Heart right ventricle (tissue), 16 donors: ENCODE results near the gene MTMR4. TPM values are rescaled to one million over a fixed set of nuclear protein-coding genes. Genes with fewer than 3 reads are reported as not detected.

Experiments
- ATAC-seq, 8 donors: fragments of 200-7000 bp; cut with Tn5 transposase; one replicate each; pipeline ENCODE4 v1.9.1; 2020; ENCODE audit warnings: mild to moderate bottlenecking in 8 of 8, moderate library complexity in 8 of 8, moderate number of reproducible peaks in 1 of 8
- DNase-seq, 2 donors: peaks; one replicate each; pipeline ENCODE4 v3.0.0-alpha.2; 2020
- H3K27ac ChIP-seq, 10 donors: fragments of 200-600 bp; sonication (generic) in 2 of 10; one replicate each; pipeline versions ENCODE4 v1.5.0 to v1.8.0; 2020 to 2022; ENCODE audit warnings: mild to moderate bottlenecking in 3 of 10
- H3K27me3 ChIP-seq, 7 donors: fragments of 200-600 bp; one replicate each; pipeline ENCODE4 v1.8.0; 2021 to 2022; ENCODE audit warnings: mild to moderate bottlenecking in 2 of 7
- H3K36me3 ChIP-seq, 9 donors: fragments of 200-600 bp; sonication (generic) in 1 of 9; one replicate each; pipeline versions ENCODE4 v1.5.0 to v1.8.0; 2020 to 2022; ENCODE audit warnings: mild to moderate bottlenecking in 2 of 9
- H3K4me1 ChIP-seq, 9 donors: fragments of 200-600 bp; sonication (generic) in 1 of 9; one replicate each; pipeline versions ENCODE4 v1.5.0 to v1.8.0; 2020 to 2022; ENCODE audit warnings: mild to moderate bottlenecking in 4 of 9
- H3K4me3 ChIP-seq, 10 donors: fragments of 200-600 bp; sonication (generic) in 2 of 10; one replicate each; pipeline versions ENCODE4 v1.5.0 to v1.8.0; 2020 to 2022; ENCODE audit warnings: mild to moderate bottlenecking in 7 of 10, moderate library complexity in 2 of 10
- H3K9me3 ChIP-seq, 11 donors: fragments of 200-600 bp in 10 of 11; sonication (generic) in 2 of 11; one replicate each; pipeline versions ENCODE4 v1.5.0 to v1.8.0; 2013 to 2022; ENCODE audit warnings: mild to moderate bottlenecking in 2 of 11, control low read depth in 1 of 11, moderate library complexity in 1 of 11
- WGBS, 2 donors: extraction: QIAGEN DNeasy Blood & Tissue Kit; methylation state at CpG; one replicate each; pipeline ENCODE4 v1.1.7; 2013; ENCODE audit warnings: inconsistent platforms in 1 of 2; 5-methylcytosine and 5-hydroxymethylcytosine counted together
- intact Hi-C, 10 donors: fragments of 100-400 bp; cut with DNase I; formaldehyde crosslinking; loops; one replicate each; pipeline versions ENCODE4 v1.11.1 to v1.14.2; 2022
- polyA plus RNA-seq, 2 donors: library from polyadenylated mRNA; stranded (reverse); fragments of 200-250 nt; gene quantifications; one replicate each; pipeline ENCODE4 v1.2.3, GENCODE V29; 2013
- total RNA-seq, 10 donors: library from RNA; stranded (reverse); fragmentation: NEBNext Ultra II Directional in 3 of 10; extraction: Animal tissue kit (Norgen Biotek cat#: 25700) in 3 of 10; gene quantifications; one replicate each; pipeline versions ENCODE4 v1.2.1 to v1.2.4, GENCODE V29; 2021 to 2023
- TF ChIP-seq, protein P1 (sequence below), 9 donors: fragments of 200-600 bp; sonication (generic) in 2 of 9; IDR thresholded peaks; one replicate each; pipeline versions ENCODE4 v1.5.0 to v1.8.0; 2021 to 2022; ENCODE audit warnings: antibody characterized with exemption in 9 of 9, mild to moderate bottlenecking in 5 of 9, moderate library complexity in 1 of 9
- donor health status: Arrhythmogenic right ventricular cardiomyopathy.
- donor health status: ischemic (EF 13 %, LVEDD 7.1; RV severe dilation, severe dysfunction).
- donor health status: healthy with polysubstance abuse.
- donor health status: DM: no; HTN: yes; CAD: no.
- donor health status: DM: no; HTN: no; CAD: no.
- donor health status: ischemic (EF 25% LVEDD 6.9; RV normal size, moderate dysfunction).
- donor health status: ischemic (EF 25% LVEDD 5.7; RV mildly dilated, moderate dysfunction).
- donor health status: healthy.
- donor health status: DM: yes; HTN: yes; CAD: no.
- donor health status: Ischemic cardiomyopathy.
- donor health status: ischemic (EF 35%, LVEDD 5.7; RV mildly dilated, moderate dysfunction).
- donor health status: nonischemic (EF 11% LVEDD 7.7; RV severe dilation, severe dysfunction).
- donor health status: DM: yes; HTN: yes; CAD: no.
- donor health status: PGD.
- donor health status: ischemic (EF 29% LVEDD 5.4; RV normal size, mild dysfunction).
- donor health status: nonischemic (EF 23%, LVEDD 6.1; RV moderate dilation, normal function).

The MTMR4 gene
- total and polyA plus RNA-seq, 12 donors = 8.5 to 26.6 (median 15.7) TPM

DNA sequence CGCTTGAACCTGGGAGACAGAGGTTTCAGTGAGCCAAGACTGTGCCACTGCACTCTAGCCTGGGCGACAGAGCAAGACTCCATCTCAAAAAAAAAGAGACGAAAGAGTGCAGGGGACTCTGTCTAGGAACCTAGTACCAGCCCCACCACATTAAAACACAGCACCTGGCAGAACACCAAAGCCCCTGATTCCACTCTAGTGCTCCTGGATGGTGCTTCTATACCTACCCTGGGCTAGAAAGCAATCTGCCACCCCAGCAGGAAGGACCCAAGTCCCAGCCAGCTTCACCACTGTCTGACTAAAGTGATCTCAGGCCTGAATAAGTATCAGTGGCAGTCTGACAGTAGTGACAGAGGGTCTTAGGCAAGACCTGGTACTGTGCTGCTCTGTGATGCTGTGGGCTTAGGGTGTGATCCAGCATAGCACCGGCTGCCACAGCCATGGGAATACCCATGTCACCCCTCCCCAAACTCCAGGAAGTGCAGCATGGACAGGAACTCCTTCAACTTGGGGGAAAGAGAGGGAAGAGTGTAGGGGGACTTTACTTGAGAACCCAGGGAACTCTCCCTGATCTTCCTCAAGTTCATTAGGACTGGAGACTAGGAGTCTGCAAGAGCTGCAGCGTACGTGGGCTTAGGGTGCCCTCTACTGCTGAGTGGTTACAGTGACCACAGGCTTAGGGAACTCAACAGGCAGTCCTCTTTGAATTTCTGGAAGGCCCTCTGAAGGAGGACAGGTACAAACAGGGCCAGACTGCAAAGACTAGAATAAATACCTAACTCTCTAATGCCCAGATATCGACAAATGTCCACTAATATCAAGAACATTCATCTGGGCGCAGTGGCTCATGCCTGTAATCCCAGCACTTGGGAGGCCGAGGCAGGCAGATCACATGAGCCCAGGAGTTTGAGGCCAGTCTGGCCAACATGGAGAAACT, 67.1 kb downstream of the MTMR4 start:
- DNase-seq (peak; percentile 35 to 57), ATAC-seq (peak; percentile 70 to 89 (median 80))
- 63 to 69% methylated on average over 9 of the region's 9 CpGs for WGBS, 2 donors

DNA sequence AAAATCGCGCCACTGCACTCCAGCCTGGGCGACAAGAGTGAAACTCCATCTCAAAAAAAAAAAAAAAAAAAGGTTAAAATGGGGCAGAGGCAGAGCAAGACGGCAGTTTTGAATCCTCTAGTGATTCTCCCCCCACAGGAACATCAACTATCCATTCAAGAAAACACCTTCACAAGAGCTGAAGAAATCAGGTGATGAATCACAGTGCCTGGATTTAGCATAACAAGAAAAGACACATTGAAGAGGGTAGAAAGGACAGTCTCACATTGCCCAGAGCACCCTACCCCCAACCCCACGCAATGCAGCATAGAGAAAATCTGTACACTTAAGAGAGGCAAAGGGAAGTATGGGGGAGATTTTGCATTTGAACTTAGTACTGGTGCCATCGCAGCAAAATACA, 68.4 kb downstream of the MTMR4 start:
- H3K27ac ChIP-seq = no peak overlapping the region
- intact Hi-C loops = loop anchor here in 7 of 10 donors (5.0 to 10.0 kb wide), 6 partner anchors 129 to 201 kb away; no protein-coding TSS in a partner anchor
- ATAC-seq (no peak), DNase-seq (no peak)
- H3K27me3 ChIP-seq = peaks cover 0 to 17% (median 0%) of the 10 kb centered on the region in 7 donors
- WGBS, 2 donors = 77 to 82% methylated on average over 6 of the region's 6 CpGs
- no peaks in the 10 kb centered on the region for H3K4me1 ChIP-seq
- peaks cover 0 to 7% (median 0%) of the 10 kb centered on the region in 11 donors for H3K9me3 ChIP-seq
- TF ChIP-seq, protein P1, sequence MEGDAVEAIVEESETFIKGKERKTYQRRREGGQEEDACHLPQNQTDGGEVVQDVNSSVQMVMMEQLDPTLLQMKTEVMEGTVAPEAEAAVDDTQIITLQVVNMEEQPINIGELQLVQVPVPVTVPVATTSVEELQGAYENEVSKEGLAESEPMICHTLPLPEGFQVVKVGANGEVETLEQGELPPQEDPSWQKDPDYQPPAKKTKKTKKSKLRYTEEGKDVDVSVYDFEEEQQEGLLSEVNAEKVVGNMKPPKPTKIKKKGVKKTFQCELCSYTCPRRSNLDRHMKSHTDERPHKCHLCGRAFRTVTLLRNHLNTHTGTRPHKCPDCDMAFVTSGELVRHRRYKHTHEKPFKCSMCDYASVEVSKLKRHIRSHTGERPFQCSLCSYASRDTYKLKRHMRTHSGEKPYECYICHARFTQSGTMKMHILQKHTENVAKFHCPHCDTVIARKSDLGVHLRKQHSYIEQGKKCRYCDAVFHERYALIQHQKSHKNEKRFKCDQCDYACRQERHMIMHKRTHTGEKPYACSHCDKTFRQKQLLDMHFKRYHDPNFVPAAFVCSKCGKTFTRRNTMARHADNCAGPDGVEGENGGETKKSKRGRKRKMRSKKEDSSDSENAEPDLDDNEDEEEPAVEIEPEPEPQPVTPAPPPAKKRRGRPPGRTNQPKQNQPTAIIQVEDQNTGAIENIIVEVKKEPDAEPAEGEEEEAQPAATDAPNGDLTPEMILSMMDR (IDR thresholded peaks at IDR 0.05) = no peak
- H3K36me3 ChIP-seq = no peaks in the 10 kb centered on the region
- no peak overlapping the region for H3K4me3 ChIP-seq

More for the DNA sequence above, 67.1 kb downstream of the MTMR4 start:
- H3K27ac ChIP-seq = no peak overlapping the region
- H3K36me3 ChIP-seq = no peaks in the 10 kb centered on the region
- TF ChIP-seq, protein P1 (IDR thresholded peaks at IDR 0.05) = peak; percentile 11 to 81 (median 64)
- H3K4me1 ChIP-seq = no peaks in the 10 kb centered on the region
- H3K9me3 ChIP-seq = peaks cover 0 to 7% (median 0%) of the 10 kb centered on the region in 11 donors
- peaks cover 0 to 9% (median 0%) of the 10 kb centered on the region in 7 donors for H3K27me3 ChIP-seq
- no peak overlapping the region for H3K4me3 ChIP-seq
- intact Hi-C loops = loop anchor here in 8 of 10 donors (1.0 to 10.0 kb wide), 7 partner anchors 130 to 203 kb away; no protein-coding TSS in a partner anchor

Other genes with a start within 250 kb of the MTMR4 start
- gene MPO, start 233.7 kb downstream of the MTMR4 start, total RNA-seq = 1 to 10 TPM in 1 of 10 donors, under 1 TPM in 7, not detected in 2; 0.08 to 2.5 (median 0.25) TPM
- under 1 TPM; 0.07 to 0.15 TPM for gene MPO, start 233.7 kb downstream of the MTMR4 start, polyA plus RNA-seq
- gene TSPOAP1, start 185.8 kb downstream of the MTMR4 start, total RNA-seq = 10 to 100 TPM in 8 of 10 donors, 1 to 10 TPM in 2; 6.0 to 18.7 (median 12.4) TPM
- 10 to 100 TPM in 1 of 2 donors, 1 to 10 TPM in 1; 1.6 to 35.6 TPM for gene TSPOAP1, start 185.8 kb downstream of the MTMR4 start, polyA plus RNA-seq
- gene SUPT4H1, start 162.4 kb downstream of the MTMR4 start, total RNA-seq = 10 to 100 TPM; 49.0 to 73.4 (median 59.8) TPM
- gene SUPT4H1, start 162.4 kb downstream of the MTMR4 start, polyA plus RNA-seq = 10 to 100 TPM; 38.0 to 95.0 TPM
- 1 to 10 TPM; 1.5 to 6.1 (median 3.7) TPM for gene RNF43, start 97.1 kb downstream of the MTMR4 start, total RNA-seq
- 1 to 10 TPM in 1 of 2 donors, under 1 TPM in 1; 0.86 to 1.2 TPM for gene RNF43, start 97.1 kb downstream of the MTMR4 start, polyA plus RNA-seq
- gene HSF5, start 26.2 kb downstream of the MTMR4 start, total RNA-seq = under 1 TPM in 3 of 10 donors, not detected in 7; 0.04 to 0.14 (median 0.05) TPM
- gene HSF5, start 26.2 kb downstream of the MTMR4 start, polyA plus RNA-seq = not detected
- under 1 TPM in 6 of 10 donors, not detected in 4; 0.05 to 0.19 (median 0.14) TPM for gene TEX14, start 177.4 kb upstream of the MTMR4 start, total RNA-seq
- gene TEX14, start 177.4 kb upstream of the MTMR4 start, polyA plus RNA-seq = under 1 TPM; 0.07 to 0.88 TPM
- gene RAD51C, start 178.0 kb upstream of the MTMR4 start, total RNA-seq = 10 to 100 TPM; 33.2 to 40.7 (median 37.6) TPM
- 10 to 100 TPM; 19.4 to 33.1 TPM for gene RAD51C, start 178.0 kb upstream of the MTMR4 start, polyA plus RNA-seq
- 1 to 10 TPM in 2 of 10 donors, under 1 TPM in 8; 0.14 to 3.1 (median 0.46) TPM for gene PPM1E, start 241.2 kb upstream of the MTMR4 start, total RNA-seq
- under 1 TPM; 0.20 to 0.22 TPM for gene PPM1E, start 241.2 kb upstream of the MTMR4 start, polyA plus RNA-seq